Renal cortex interstitium (tissue), 11 donors: Measurements from ENCODE around the gene KCNT1. TPM values are rescaled to one million over a fixed set of nuclear protein-coding genes. Genes with fewer than 3 reads are reported as not detected.
A peak's percentile ranks its signal among the peaks of the same experiment; 100 is the strongest.

Experiments
- DNase-seq, 11 donors: peaks; one replicate each; pipeline ENCODE4 v3.0.0-alpha.2; 2013; ENCODE audit warnings: low read depth in 9 of 11, low spot score in 4 of 11; ENCODE audit errors: extremely low read depth in 1 of 11
- polyA plus RNA-seq, 3 donors: library from polyadenylated mRNA; unstranded; fragments of 120-200 nt; gene quantifications; one replicate each; pipeline ENCODE4 v1.2.1, GENCODE V29; 2013; ENCODE audit not compliant: insufficient read length in 3 of 3

The KCNT1 gene
- polyA plus RNA-seq, 3 donors = 0.09 to 0.24 (median 0.24) TPM

GRCh38 chr9:135715056-135715595 lies 13.1 kb downstream of the KCNT1 start:
- DNase-seq = no peak

GRCh38 chr9:135716045-135716444 lies 14.1 kb downstream of the KCNT1 start:
- DNase-seq = no peak

GRCh38 chr9:135717410-135717809 lies 15.4 kb downstream of the KCNT1 start:
- DNase-seq = no peak

- DNase-seq = peak in 1 of 11 donors; percentile 27
These were observed 16.6 kb downstream of the KCNT1 start for GRCh38 chr9:135718616-135719015.

GRCh38 chr9:135719472-135719871 lies 17.5 kb downstream of the KCNT1 start:
- DNase-seq = no peak

GRCh38 chr9:135722365-135722764 lies 20.4 kb downstream of the KCNT1 start:
- no peak for DNase-seq

- no peak for DNase-seq
These were observed 22.3 kb downstream of the KCNT1 start for GRCh38 chr9:135724186-135724787.

GRCh38 chr9:135726138-135726853 lies 24.3 kb downstream of the KCNT1 start:
- no peak for DNase-seq

- no peak for DNase-seq
These were observed 25.4 kb downstream of the KCNT1 start for GRCh38 chr9:135727257-135727875.

- DNase-seq = no peak
These were observed 26.6 kb downstream of the KCNT1 start for GRCh38 chr9:135728436-135729110.

- no peak for DNase-seq
These were observed 27.5 kb downstream of the KCNT1 start for GRCh38 chr9:135729480-135729879.

GRCh38 chr9:135731454-135731853 lies 29.5 kb downstream of the KCNT1 start:
- no peak for DNase-seq

GRCh38 chr9:135732569-135733257 lies 30.7 kb downstream of the KCNT1 start:
- no peak for DNase-seq

- DNase-seq = no peak
These were observed 32.7 kb downstream of the KCNT1 start for GRCh38 chr9:135734616-135735144.

- no peak for DNase-seq
These were observed 34.4 kb downstream of the KCNT1 start for GRCh38 chr9:135736272-135736978.

GRCh38 chr9:135736979-135737839 lies 35.2 kb downstream of the KCNT1 start:
- DNase-seq = no peak

GRCh38 chr9:135737840-135738521 lies 36.0 kb downstream of the KCNT1 start:
- DNase-seq = no peak
